GM04503 (cell line): ENCODE data around the gene DYNC2LI1.

Experiments used
- DNase-seq: peaks from one replicate; pipeline ENCODE4 v3.0.0-alpha.2; 2012; ENCODE audit warnings: low read depth

Gene DYNC2LI1

GRCh38 chr2:43818761-43819160 lies 44.9 kb downstream of the DYNC2LI1 start:
- no peak for DNase-seq

- no peak for DNase-seq
These were observed 45.8 kb downstream of the DYNC2LI1 start for GRCh38 chr2:43819491-43820163.

GRCh38 chr2:43822839-43823238 lies 49.0 kb downstream of the DYNC2LI1 start:
- DNase-seq = no peak

GRCh38 chr2:43823751-43824150 lies 49.9 kb downstream of the DYNC2LI1 start:
- no peak for DNase-seq

GRCh38 chr2:43824512-43824911 lies 50.7 kb downstream of the DYNC2LI1 start:
- no peak for DNase-seq

GRCh38 chr2:43824951-43825493 lies 51.2 kb downstream of the DYNC2LI1 start:
- DNase-seq = no peak

- DNase-seq = no peak
These were observed 52.0 kb downstream of the DYNC2LI1 start for GRCh38 chr2:43825841-43826240.

GRCh38 chr2:43826305-43827250 lies 52.7 kb downstream of the DYNC2LI1 start:
- DNase-seq = no peak

- DNase-seq = no peak
These were observed 57.9 kb downstream of the DYNC2LI1 start for GRCh38 chr2:43831543-43832294.

- no peak for DNase-seq
These were observed 58.6 kb downstream of the DYNC2LI1 start for GRCh38 chr2:43832457-43832856.

GRCh38 chr2:43837033-43837432 lies 63.2 kb downstream of the DYNC2LI1 start:
- no peak for DNase-seq

GRCh38 chr2:43837831-43838559 lies 64.2 kb downstream of the DYNC2LI1 start:
- DNase-seq = no peak

GRCh38 chr2:43838560-43839267 lies 64.9 kb downstream of the DYNC2LI1 start, which contains the start of the genes ABCG5 and ABCG8:
ABCG5 (minus strand) TSS chr2:43838839; CDS start chr2:43838679, 160 bp downstream.
ABCG8 (plus strand) TSS chr2:43838971; CDS start chr2:43839054, 83 bp downstream.
- DNase-seq = no peak

- no peak for DNase-seq
These were observed 66.1 kb downstream of the DYNC2LI1 start for GRCh38 chr2:43839776-43840564.

GRCh38 chr2:43840965-43841364 lies 67.1 kb downstream of the DYNC2LI1 start:
- DNase-seq = no peak

- DNase-seq = no peak
These were observed 68.4 kb downstream of the DYNC2LI1 start for GRCh38 chr2:43841949-43842865.

GRCh38 chr2:43842866-43843226 lies 69.0 kb downstream of the DYNC2LI1 start:
- DNase-seq = no peak

- DNase-seq = no peak
These were observed 71.3 kb downstream of the DYNC2LI1 start for GRCh38 chr2:43845181-43845580.
